Measurements from ENCODE around the gene STOM. TPM values are rescaled to one million over a fixed set of nuclear protein-coding genes. Genes with fewer than 3 reads are reported as not detected.

The STOM gene
- polyA plus RNA-seq, 3 donors: 23.8 to 66.9 (median 63.8) TPM

DNA sequence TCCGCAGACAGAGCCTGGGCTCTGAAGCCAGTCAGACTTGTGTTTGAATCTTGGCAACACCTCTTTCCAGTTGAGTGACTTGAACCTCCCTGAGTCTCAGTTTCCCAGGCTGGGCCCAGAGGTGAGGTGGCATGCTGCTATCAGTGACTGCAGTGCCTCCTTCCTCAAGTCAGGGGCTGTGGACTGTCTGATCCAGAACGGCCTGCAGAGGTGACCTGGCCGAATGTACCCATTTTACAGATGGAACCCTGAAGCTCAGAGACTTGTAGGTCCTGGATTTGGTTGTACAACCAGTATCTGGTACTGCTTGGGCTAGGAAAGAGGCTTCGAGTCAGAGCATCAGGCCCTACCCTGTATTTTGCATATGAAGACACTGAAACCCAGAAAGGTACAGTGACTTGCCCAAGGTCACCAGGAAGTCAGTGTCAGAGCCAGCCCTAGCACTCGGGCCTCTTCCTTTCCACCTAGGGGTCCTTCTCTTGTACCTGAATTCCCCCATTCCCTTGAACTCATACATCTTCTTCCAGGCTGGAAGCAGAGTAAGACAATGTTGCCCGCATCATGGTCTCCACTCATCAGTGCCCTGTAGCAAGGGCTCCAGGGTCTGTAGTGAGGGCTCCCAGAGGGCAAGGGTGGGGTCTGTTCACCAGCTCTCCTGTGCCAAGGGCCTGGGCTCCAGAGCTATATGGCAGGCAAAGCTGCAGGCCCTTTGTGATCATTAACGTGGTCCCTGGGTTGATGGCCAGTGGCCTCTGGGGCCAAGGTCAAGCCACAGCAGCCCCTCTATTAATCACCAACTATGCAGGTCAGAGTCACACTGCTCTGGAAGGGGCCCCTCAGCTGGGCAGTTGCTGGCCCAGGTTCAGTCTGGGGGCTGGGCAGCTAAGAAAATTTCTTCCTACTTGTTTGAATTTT lies 73.6 kb downstream of the STOM start:
- Histone ChIP-seq H4K20me1 (ENCODE audit: insufficient read depth, low read length) (peaks cover 11% of the 10 kb centered on the region), H3K36me3 (replicated peaks in 1 of 2; ENCODE audit: control insufficient read depth in 1 of 2, insufficient read depth in 2 of 2, low read length in 2 of 2) (peaks cover 2 to 29% of the 10 kb centered on the region in 2 donors), H3K27me3 (ENCODE audit: control insufficient read depth in 2 of 2, insufficient read depth in 2 of 2, low read length in 2 of 2) (peaks cover 0 to 8% of the 10 kb centered on the region in 2 donors), H3K9me3 (replicated peaks in 1 of 2; ENCODE audit: control insufficient read depth in 1 of 2, insufficient read depth in 1 of 2, low read length in 2 of 2) (no peaks in the 10 kb centered on the region), H3K4me2 (replicated peaks; ENCODE audit: extremely low read depth, low read length, poor library complexity, severe bottlenecking) (no peak overlapping the region), H3K4me3 (replicated peaks in 1 of 3; ENCODE audit: low read depth in 2 of 3, low read length in 3 of 3) (no peak overlapping the region), H3K27ac (ENCODE audit: low read depth in 1 of 2, low read length in 2 of 2) (peak overlapping the region in 1 of 2 donors; percentile 55), H2AFZ (ENCODE audit: insufficient read depth, low read depth, low read length, poor library complexity, severe bottlenecking) (no peak overlapping the region), H3K79me2 (ENCODE audit: insufficient read depth, low read length) (peaks cover 27% of the 10 kb centered on the region), H3K4me1 (ENCODE audit: control insufficient read depth in 1 of 2, insufficient read depth in 2 of 2, low read length in 2 of 2) (peaks cover 39 to 47% of the 10 kb centered on the region in 2 donors), H3K9ac (ENCODE audit: insufficient read depth, low read length, poor library complexity, severe bottlenecking) (no peak overlapping the region)
- TF ChIP-seq, protein P1, sequence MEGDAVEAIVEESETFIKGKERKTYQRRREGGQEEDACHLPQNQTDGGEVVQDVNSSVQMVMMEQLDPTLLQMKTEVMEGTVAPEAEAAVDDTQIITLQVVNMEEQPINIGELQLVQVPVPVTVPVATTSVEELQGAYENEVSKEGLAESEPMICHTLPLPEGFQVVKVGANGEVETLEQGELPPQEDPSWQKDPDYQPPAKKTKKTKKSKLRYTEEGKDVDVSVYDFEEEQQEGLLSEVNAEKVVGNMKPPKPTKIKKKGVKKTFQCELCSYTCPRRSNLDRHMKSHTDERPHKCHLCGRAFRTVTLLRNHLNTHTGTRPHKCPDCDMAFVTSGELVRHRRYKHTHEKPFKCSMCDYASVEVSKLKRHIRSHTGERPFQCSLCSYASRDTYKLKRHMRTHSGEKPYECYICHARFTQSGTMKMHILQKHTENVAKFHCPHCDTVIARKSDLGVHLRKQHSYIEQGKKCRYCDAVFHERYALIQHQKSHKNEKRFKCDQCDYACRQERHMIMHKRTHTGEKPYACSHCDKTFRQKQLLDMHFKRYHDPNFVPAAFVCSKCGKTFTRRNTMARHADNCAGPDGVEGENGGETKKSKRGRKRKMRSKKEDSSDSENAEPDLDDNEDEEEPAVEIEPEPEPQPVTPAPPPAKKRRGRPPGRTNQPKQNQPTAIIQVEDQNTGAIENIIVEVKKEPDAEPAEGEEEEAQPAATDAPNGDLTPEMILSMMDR (IDR thresholded peaks at IDR 0.05): no peak
- Mint-ChIP-seq H3K27me3 (ENCODE audit: low read depth in 3 of 3) (peaks cover 7 to 13% (median 9%) of the 10 kb centered on the region in 3 donors), H3K36me3 (peaks cover 17 to 30% of the 10 kb centered on the region in 2 donors), H3K4me1 (peaks cover 47% of the 10 kb centered on the region), H3K27ac (peak overlapping the region in 4 of 7 donors; percentile 18 to 81 (median 48)), H3K9me3 (no peaks in the 10 kb centered on the region), H3K4me3 (no peak overlapping the region)
- intact Hi-C loops (cut with micrococcal nuclease): no loop called here
- 92% methylated on average over 6 of the region's 7 CpGs for WGBS (ENCODE audit: insufficient coverage)
- no peak for DNase-seq

DNA sequence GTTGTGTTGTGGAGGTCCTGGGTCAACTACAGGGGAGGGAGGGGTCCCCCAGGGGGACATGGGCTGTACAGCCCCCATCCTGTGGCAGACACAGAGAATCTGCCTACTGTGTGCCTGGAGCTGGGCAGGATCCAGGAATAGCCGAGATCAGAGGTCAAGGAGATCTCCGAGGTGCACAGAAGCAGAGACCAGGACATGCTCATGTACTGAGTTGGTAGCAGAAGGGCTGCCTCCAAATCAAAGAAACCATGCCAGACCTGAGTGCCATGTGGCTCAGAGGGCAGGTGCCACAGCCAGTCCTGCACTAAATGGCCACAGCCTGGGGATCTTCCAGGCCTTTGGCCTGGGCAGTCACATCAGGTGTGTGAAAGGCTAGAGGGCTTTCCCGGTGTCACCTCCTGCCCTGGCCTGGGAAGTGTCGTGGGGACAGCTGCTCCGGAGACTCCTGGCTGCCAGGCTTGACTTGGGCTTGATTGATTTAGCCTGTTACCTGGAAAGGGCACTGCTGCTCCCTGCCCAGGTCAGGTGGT lies 74.3 kb downstream of the STOM start:
- H3K27ac ChIP-seq (ENCODE audit: low read depth in 1 of 2, low read length in 2 of 2): no peak overlapping the region
- H3K27me3 ChIP-seq (ENCODE audit: control insufficient read depth in 2 of 2, insufficient read depth in 2 of 2, low read length in 2 of 2): peaks cover 0 to 8% of the 10 kb centered on the region in 2 donors
- peaks cover 2 to 29% of the 10 kb centered on the region in 2 donors for H3K36me3 ChIP-seq (replicated peaks in 1 of 2; ENCODE audit: control insufficient read depth in 1 of 2, insufficient read depth in 2 of 2, low read length in 2 of 2)
- H3K4me1 ChIP-seq (ENCODE audit: control insufficient read depth in 1 of 2, insufficient read depth in 2 of 2, low read length in 2 of 2): peaks cover 39 to 46% of the 10 kb centered on the region in 2 donors
- H3K9ac ChIP-seq (ENCODE audit: insufficient read depth, low read length, poor library complexity, severe bottlenecking): no peak overlapping the region
- Mint-ChIP-seq H3K27me3 (ENCODE audit: low read depth in 3 of 3) (peaks cover 7 to 13% (median 9%) of the 10 kb centered on the region in 3 donors), H3K4me1 (peaks cover 47% of the 10 kb centered on the region), H3K27ac (no peak overlapping the region), H3K36me3 (peaks cover 17 to 30% of the 10 kb centered on the region in 2 donors), H3K9me3 (no peaks in the 10 kb centered on the region), H3K4me3 (no peak overlapping the region)
- no peaks in the 10 kb centered on the region for H3K9me3 ChIP-seq (replicated peaks in 1 of 2; ENCODE audit: control insufficient read depth in 1 of 2, insufficient read depth in 1 of 2, low read length in 2 of 2)
- no peak overlapping the region for H2AFZ ChIP-seq (ENCODE audit: insufficient read depth, low read depth, low read length, poor library complexity, severe bottlenecking)
- DNase-seq: no peak
- WGBS (ENCODE audit: insufficient coverage): 85% methylated on average over 5 of the region's 5 CpGs
- no peak overlapping the region for H3K4me2 ChIP-seq (replicated peaks; ENCODE audit: extremely low read depth, low read length, poor library complexity, severe bottlenecking)
- peaks cover 25% of the 10 kb centered on the region for H3K79me2 ChIP-seq (ENCODE audit: insufficient read depth, low read length)
- H4K20me1 ChIP-seq (ENCODE audit: insufficient read depth, low read length): peaks cover 8% of the 10 kb centered on the region
- no peak overlapping the region for H3K4me3 ChIP-seq (replicated peaks in 1 of 3; ENCODE audit: low read depth in 2 of 3, low read length in 3 of 3)
- intact Hi-C loops (cut with micrococcal nuclease): no loop called here
- TF ChIP-seq, protein P1 (IDR thresholded peaks at IDR 0.05): no peak
